RCC 7860 (cell line): ENCODE measurements around the gene MYH1.
A peak's percentile ranks its signal among the peaks of the same experiment; 100 is the strongest.
"Not testable (repeated sequence)": the region's sequence is repeated elsewhere in the genome, so short reads cannot be mapped to it uniquely, and the experiment has no call there.

Experiments
- DNase-seq: peaks from one replicate; pipeline ENCODE4 v3.0.0-alpha.2; 2015; ENCODE audit warnings: low spot score
- FAIRE-seq: peaks from 2 replicates; lab custom pipeline; 2012; peaks lifted over from hg19 to GRCh38; lab: Jason Lieb, UNC

MYH1 gene

GRCh38 chr17:10518271-10519037 lies at the start of gene MYH1:
Gene MYH1, minus strand, starts transcription at chr17:10518542. Its CDS starts 1,900 bp downstream, at chr17:10516642.
- FAIRE-seq (no peak), DNase-seq (no peak)

GRCh38 chr17:10563991-10564660 lies 45.8 kb upstream of the MYH1 start:
- FAIRE-seq (no peak), DNase-seq (no peak)

GRCh38 chr17:10558049-10558448 lies 39.7 kb upstream of the MYH1 start:
- FAIRE-seq (no peak), DNase-seq (no peak)

- no peak for FAIRE-seq
- no peak for DNase-seq
Measured at GRCh38 chr17:10557422-10557821, 39.1 kb upstream of the MYH1 start.

- DNase-seq (no peak), FAIRE-seq (no peak)
Measured at GRCh38 chr17:10556301-10557005, 38.1 kb upstream of the MYH1 start.

- FAIRE-seq (no peak), DNase-seq (no peak)
Measured at GRCh38 chr17:10550014-10550413, 31.7 kb upstream of the MYH1 start.

- FAIRE-seq (no peak), DNase-seq (no peak)
Measured at GRCh38 chr17:10549096-10549842, 30.9 kb upstream of the MYH1 start, which contains the start of gene MYH2. Gene MYH2, minus strand, starts transcription at chr17:10549658. Its CDS starts 1,738 bp downstream, at chr17:10547920.

GRCh38 chr17:10547351-10547750 lies 29.0 kb upstream of the MYH1 start:
- FAIRE-seq (no peak), DNase-seq (no peak)

- peak; percentile 21 for DNase-seq
- FAIRE-seq, result not testable (repeated sequence)
Measured at GRCh38 chr17:10543486-10543885, 25.1 kb upstream of the MYH1 start.

- FAIRE-seq, DNase-seq: not testable (repeated sequence)
Measured at GRCh38 chr17:10541179-10541578, 22.8 kb upstream of the MYH1 start.

- DNase-seq (no peak), FAIRE-seq (no peak)
Measured at GRCh38 chr17:10532026-10532425, 13.7 kb upstream of the MYH1 start.

GRCh38 chr17:10527419-10527818 lies 9.1 kb upstream of the MYH1 start:
- no peak for DNase-seq
- FAIRE-seq, result no peak

- no peak for DNase-seq
- no peak for FAIRE-seq
Measured at GRCh38 chr17:10526517-10526916, 8.2 kb upstream of the MYH1 start.

GRCh38 chr17:10523064-10523463 lies 4.7 kb upstream of the MYH1 start:
- FAIRE-seq (no peak), DNase-seq (no peak)

- DNase-seq, result no peak
- FAIRE-seq, result no peak
Measured at GRCh38 chr17:10521949-10522348, 3.6 kb upstream of the MYH1 start.

GRCh38 chr17:10516638-10517037 lies 1.7 kb downstream of the MYH1 start:
- no peak for DNase-seq
- no peak for FAIRE-seq

- no peak for DNase-seq
- no peak for FAIRE-seq
Measured at GRCh38 chr17:10516065-10516464, 2.3 kb downstream of the MYH1 start.

GRCh38 chr17:10513299-10514067 lies 4.9 kb downstream of the MYH1 start:
- FAIRE-seq, result no peak
- DNase-seq, result no peak

- FAIRE-seq (no peak), DNase-seq (no peak)
Measured at GRCh38 chr17:10512856-10513255, 5.5 kb downstream of the MYH1 start.

- DNase-seq (no peak), FAIRE-seq (no peak)
Measured at GRCh38 chr17:10499950-10500349, 18.4 kb downstream of the MYH1 start.
